GM12875 (cell line): ENCODE measurements around the gene ZBTB39.

Source experiments
- H3K4me3 ChIP-seq: one replicate; pipeline ENCODE4 v1.5.1; 2011; ENCODE audit warnings: low read depth, low read length, control low read depth
- CTCF ChIP-seq: IDR thresholded peaks from 2 replicates; pipeline ENCODE4 v1.5.1; 2011; ENCODE audit warnings: low read depth, mild to moderate bottlenecking, control low read depth, inconsistent platforms, low read length, moderate library complexity, borderline replicate concordance; ENCODE audit not compliant: insufficient read depth

Gene ZBTB39

GRCh38 chr12:57040750-57041149, 34.4 kb upstream of the ZBTB39 start:
- no peak overlapping the region for H3K4me3 ChIP-seq
- TF ChIP-seq CTCF: no peak

- TF ChIP-seq CTCF: no peak
- H3K4me3 ChIP-seq: no peak overlapping the region
These were observed 33.9 kb upstream of the ZBTB39 start for GRCh38 chr12:57040211-57040610.

- H3K4me3 ChIP-seq: no peak overlapping the region
- no peak for TF ChIP-seq CTCF
These were observed 32.9 kb upstream of the ZBTB39 start for GRCh38 chr12:57039016-57039798.

GRCh38 chr12:57037264-57037663, 30.9 kb upstream of the ZBTB39 start:
- no peak for TF ChIP-seq CTCF
- no peak overlapping the region for H3K4me3 ChIP-seq

GRCh38 chr12:57033431-57033830, 27.1 kb upstream of the ZBTB39 start:
- TF ChIP-seq CTCF: no peak
- no peak overlapping the region for H3K4me3 ChIP-seq

- no peak overlapping the region for H3K4me3 ChIP-seq
- no peak for TF ChIP-seq CTCF
These were observed 25.4 kb upstream of the ZBTB39 start for GRCh38 chr12:57031789-57032188.

- TF ChIP-seq CTCF: peak; percentile 11; the same call in 1 of the 2 replicates
- H3K4me3 ChIP-seq: no peak overlapping the region
These were observed 24.9 kb upstream of the ZBTB39 start for GRCh38 chr12:57031138-57031725.
